SK-N-MC (cell line): ENCODE results near the gene HNRNPAB.

Source experiments
- DNase-seq: peaks from one replicate; pipeline ENCODE4 v3.0.0-alpha.2; 2011; ENCODE audit warnings: low read depth, low spot score
- H3K27ac ChIP-seq: fragments of 200-600 bp; sonication (generic); 2 replicates; pipeline ENCODE4 v1.5.1; 2016; ENCODE audit warnings: mixed run types
- H3K36me3 ChIP-seq: fragments of 200-600 bp; sonication (generic); 2 replicates; pipeline ENCODE4 v1.6.1; 2017; ENCODE audit warnings: antibody characterized with exemption, low read length, mixed read lengths; ENCODE audit not compliant: insufficient read depth
- H3K4me3 ChIP-seq: fragments of 200-600 bp; sonication (generic); 2 replicates; pipeline ENCODE4 v1.5.1; 2016
- H3K9ac ChIP-seq: fragments of 200-600 bp; sonication (generic); 2 replicates; pipeline ENCODE4 v1.8.0; 2017; ENCODE audit warnings: mixed run types, mixed read lengths; ENCODE audit not compliant: insufficient read length
- H3K9me3 ChIP-seq: fragments of 200-600 bp; sonication (generic); 2 replicates; pipeline ENCODE4 v1.6.1; 2017; ENCODE audit warnings: low read depth, mild to moderate bottlenecking, antibody characterized with exemption, low read length, moderate library complexity, mixed read lengths
- EZH2 ChIP-seq: fragments of 200-600 bp; sonication (generic); IDR thresholded peaks from one replicate; pipeline ENCODE4 v1.6.1; 2017; ENCODE audit warnings: antibody characterized with exemption
- FOXP2 ChIP-seq: optimal IDR thresholded peaks from 2 replicates; pipeline ENCODE3; 2011; ENCODE audit warnings: mild to moderate bottlenecking, moderate library complexity; ENCODE audit not compliant: insufficient read depth; ENCODE audit errors: extremely low read length, control extremely low read depth
- POLR2AphosphoS5 ChIP-seq: IDR thresholded peaks from 2 replicates; pipeline ENCODE4 v1.6.1; 2012; ENCODE audit warnings: mild to moderate bottlenecking, low read depth, low read length, borderline replicate concordance

Gene HNRNPAB

GRCh38 chr5:178207917-178208280 lies 3.6 kb downstream of the HNRNPAB start:
- no peak for DNase-seq
- H3K9me3 ChIP-seq: no peaks in the 10 kb centered on the region
- TF ChIP-seq FOXP2: no peak
- TF ChIP-seq POLR2AphosphoS5: no peak; the same call in 1 of the 2 replicates
- no peak for TF ChIP-seq EZH2
- peaks cover 77% of the 10 kb centered on the region for H3K36me3 ChIP-seq
- no peak overlapping the region for H3K9ac ChIP-seq
- 0 out of 2 replicates have a peak overlapping the region, but pooled peaks have one; percentile 7 for H3K27ac ChIP-seq
- no peak overlapping the region for H3K4me3 ChIP-seq

GRCh38 chr5:178208540-178209227 lies 4.4 kb downstream of the HNRNPAB start:
- TF ChIP-seq POLR2AphosphoS5 (peak; percentile 9; the same call in 1 of the 2 replicates), FOXP2 (no peak)
- Histone ChIP-seq H3K9me3 (no peaks in the 10 kb centered on the region), H3K36me3 (peaks cover 85% of the 10 kb centered on the region), H3K9ac (no peak overlapping the region), H3K4me3 (no peak overlapping the region), H3K27ac (0 out of 2 replicates have a peak overlapping the region, but pooled peaks have one; percentile 6)
- no peak for DNase-seq

GRCh38 chr5:178209334-178210072 lies 5.2 kb downstream of the HNRNPAB start:
- H3K9me3 ChIP-seq: no peaks in the 10 kb centered on the region
- no peak overlapping the region for H3K9ac ChIP-seq
- TF ChIP-seq POLR2AphosphoS5: no peak; the same call in 1 of the 2 replicates
- no peak for TF ChIP-seq EZH2
- no peak for TF ChIP-seq FOXP2
- no peak overlapping the region for H3K4me3 ChIP-seq
- peaks cover 91% of the 10 kb centered on the region for H3K36me3 ChIP-seq
- no peak overlapping the region for H3K27ac ChIP-seq
- DNase-seq: no peak

GRCh38 chr5:178210073-178210535 lies 5.8 kb downstream of the HNRNPAB start:
- no peak overlapping the region for H3K27ac ChIP-seq
- no peak overlapping the region for H3K4me3 ChIP-seq
- H3K36me3 ChIP-seq: peaks cover 97% of the 10 kb centered on the region
- no peak overlapping the region for H3K9ac ChIP-seq
- TF ChIP-seq FOXP2 (no peak), EZH2 (no peak), POLR2AphosphoS5 (no peak)
- DNase-seq: no peak
- H3K9me3 ChIP-seq: no peaks in the 10 kb centered on the region

- H3K36me3 ChIP-seq: peaks cover 97% of the 10 kb centered on the region
- H3K9me3 ChIP-seq: no peaks in the 10 kb centered on the region
- H3K4me3 ChIP-seq: no peak overlapping the region
- TF ChIP-seq EZH2 (no peak), POLR2AphosphoS5 (no peak), FOXP2 (no peak)
- no peak overlapping the region for H3K9ac ChIP-seq
- no peak for DNase-seq
- H3K27ac ChIP-seq: no peak overlapping the region; the same call in 1 of the 2 replicates
These were observed 6.4 kb downstream of the HNRNPAB start for GRCh38 chr5:178210686-178211085.

- no peak overlapping the region; the same call in 1 of the 2 replicates for H3K27ac ChIP-seq
- no peak overlapping the region for H3K4me3 ChIP-seq
- no peak for TF ChIP-seq EZH2
- peak; percentile 14 for TF ChIP-seq POLR2AphosphoS5
- H3K9me3 ChIP-seq: no peaks in the 10 kb centered on the region
- peaks cover 97% of the 10 kb centered on the region for H3K36me3 ChIP-seq
- DNase-seq: no peak
- H3K9ac ChIP-seq: no peak overlapping the region
These were observed 7.0 kb downstream of the HNRNPAB start for GRCh38 chr5:178211095-178212048.

GRCh38 chr5:178212241-178213002 lies 8.1 kb downstream of the HNRNPAB start:
- no peak for DNase-seq
- H3K9ac ChIP-seq: no peak overlapping the region
- H3K27ac ChIP-seq: no peak overlapping the region
- peaks cover 94% of the 10 kb centered on the region for H3K36me3 ChIP-seq
- TF ChIP-seq POLR2AphosphoS5: peak; percentile 17; the same call in 1 of the 2 replicates
- no peak for TF ChIP-seq EZH2
- no peak for TF ChIP-seq FOXP2
- H3K4me3 ChIP-seq: no peak overlapping the region
- H3K9me3 ChIP-seq: no peaks in the 10 kb centered on the region

- no peak overlapping the region for H3K9ac ChIP-seq
- no peak for TF ChIP-seq EZH2
- peak; percentile 48; the same call in 1 of the 2 replicates for TF ChIP-seq POLR2AphosphoS5
- H3K27ac ChIP-seq: no peak overlapping the region
- H3K4me3 ChIP-seq: no peak overlapping the region
- DNase-seq: no peak
- peaks cover 88% of the 10 kb centered on the region for H3K36me3 ChIP-seq
- no peaks in the 10 kb centered on the region for H3K9me3 ChIP-seq
These were observed 8.7 kb downstream of the HNRNPAB start for GRCh38 chr5:178213003-178213461.
